Hepatocyte (in vitro differentiated cells): ENCODE data around the gene USP47. TPM values are rescaled to one million over a fixed set of nuclear protein-coding genes. Genes with fewer than 3 reads are reported as not detected.
A peak's percentile ranks its signal among the peaks of the same experiment; 100 is the strongest.

Experiments used
- DNase-seq: peaks from one replicate; pipeline ENCODE4 v3.0.0-alpha.2; 2016; ENCODE audit warnings: low spot score
- H2AFZ ChIP-seq: fragments of 200-600 bp; sonication (generic); 2 replicates; pipeline ENCODE4 v1.6.0; 2016; ENCODE audit warnings: antibody characterized with exemption, mild to moderate bottlenecking
- H3K27ac ChIP-seq: fragments of 200-600 bp; sonication (generic); 2 replicates; pipeline ENCODE4 v1.5.1; 2016; ENCODE audit warnings: mild to moderate bottlenecking
- H3K27me3 ChIP-seq: fragments of 200-600 bp; sonication (generic); 2 replicates; pipeline ENCODE4 v1.6.1; 2016
- H3K36me3 ChIP-seq: fragments of 200-600 bp; sonication (generic); replicated peaks from 2 replicates; pipeline ENCODE4 v1.5.1; 2016; ENCODE audit warnings: low read depth; ENCODE audit not compliant: insufficient read depth
- H3K4me1 ChIP-seq: fragments of 200-600 bp; sonication (generic); 2 replicates; pipeline ENCODE4 v1.5.1; 2016; ENCODE audit warnings: mild to moderate bottlenecking, moderate library complexity; ENCODE audit not compliant: insufficient read depth
- H3K4me2 ChIP-seq: fragments of 200-600 bp; sonication (generic); 2 replicates; pipeline ENCODE4 v1.6.0; 2016
- H3K4me3 ChIP-seq: fragments of 200-600 bp; sonication (generic); 2 replicates; pipeline ENCODE4 v1.5.1; 2016; ENCODE audit warnings: mild to moderate bottlenecking
- H3K79me2 ChIP-seq: fragments of 200-600 bp; sonication (generic); 2 replicates; pipeline ENCODE4 v1.6.0; 2017; ENCODE audit warnings: mild to moderate bottlenecking
- H3K9me2 ChIP-seq: fragments of 200-600 bp; sonication (generic); replicated peaks from 2 replicates; pipeline ENCODE4 v1.6.0; 2017; ENCODE audit warnings: mild to moderate bottlenecking; ENCODE audit not compliant: insufficient read depth
- H3K9me3 ChIP-seq: fragments of 200-600 bp; sonication (generic); 2 replicates; pipeline ENCODE4 v1.5.1; 2016; ENCODE audit warnings: low read depth, mild to moderate bottlenecking
- H4K20me1 ChIP-seq: fragments of 200-600 bp; sonication (generic); 2 replicates; pipeline ENCODE4 v1.6.0; 2016; ENCODE audit warnings: mild to moderate bottlenecking; ENCODE audit not compliant: insufficient read depth, poor library complexity, severe bottlenecking
- EZH2 ChIP-seq: fragments of 200-600 bp; sonication (generic); IDR thresholded peaks from 2 replicates; pipeline ENCODE4 v1.6.1; 2016; ENCODE audit warnings: antibody characterized with exemption, mild to moderate bottlenecking, borderline replicate concordance
- EZH2phosphoT487 ChIP-seq: fragments of 200-600 bp; sonication (generic); IDR thresholded peaks from one replicate; pipeline ENCODE4 v1.6.1; 2018; ENCODE audit warnings: antibody characterized with exemption, mild to moderate bottlenecking, low read depth, moderate library complexity; ENCODE audit not compliant: unreplicated experiment, severe bottlenecking
- WGBS: methylation state at CpG from one replicate; pipeline ENCODE4 v1.1.6; 2016; ENCODE audit warnings: low lambda C conversion rate; ENCODE audit errors: missing lambda C conversion rate; 5-methylcytosine and 5-hydroxymethylcytosine counted together
- polyA plus RNA-seq: library from polyadenylated mRNA; unstranded; fragments of >200 nt; fragmentation: Nextera tagmentation; extraction: Ambion mirVana; gene quantifications from 2 replicates; pipeline ENCODE4 v1.2.1, GENCODE V29; 2016
- total RNA-seq: library from RNA; depleted of rRNA; stranded (reverse); fragments of >200 nt; gene quantifications from 2 replicates; pipeline ENCODE4 v1.2.3, GENCODE V29; 2014
- TF ChIP-seq, protein P1 (sequence below): fragments of 200-600 bp; sonication (generic); IDR thresholded peaks from 2 replicates; pipeline ENCODE4 v1.5.1; 2016; ENCODE audit warnings: antibody characterized with exemption, mild to moderate bottlenecking; ENCODE audit not compliant: poor library complexity

The USP47 gene
- total and polyA plus RNA-seq, 2 experiments from 2014 or later: 34.0 to 76.9 TPM

DNA sequence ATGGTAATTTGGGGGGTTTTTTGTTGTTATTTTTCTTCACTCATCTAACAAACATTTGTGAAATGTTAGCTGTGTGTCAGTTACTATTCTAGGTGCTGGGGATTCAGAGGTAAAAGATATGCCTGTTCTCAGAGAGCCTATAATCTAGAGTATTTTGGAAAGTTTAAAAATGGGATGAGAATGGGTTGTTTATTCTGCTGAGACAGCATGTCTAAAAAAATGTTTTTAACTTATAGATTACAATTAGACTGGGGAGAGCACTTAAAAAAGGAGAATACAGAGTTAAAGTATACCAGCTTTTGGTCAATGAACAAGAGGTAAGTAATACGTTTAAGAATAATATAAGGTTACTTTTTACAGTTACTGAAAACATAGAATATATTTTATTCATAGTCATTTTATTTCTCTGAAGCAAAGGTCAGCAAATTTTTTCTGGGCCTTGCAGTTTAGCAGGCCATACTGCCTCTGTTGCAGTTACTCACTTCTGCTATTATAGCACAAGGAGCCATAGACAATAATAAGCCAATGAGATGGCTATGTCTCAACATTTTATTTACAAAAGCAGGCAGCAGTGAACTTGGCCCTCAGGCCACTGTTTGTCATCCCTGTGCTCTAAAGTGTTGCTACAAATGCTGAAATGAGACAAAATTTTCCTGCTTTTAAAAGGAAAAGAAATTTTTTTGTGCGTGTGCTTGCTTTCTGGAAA, 106.6 kb downstream of the USP47 start:
- H3K9me3 ChIP-seq: no peaks in the 10 kb centered on the region
- H3K4me3 ChIP-seq: no peak overlapping the region
- H3K36me3 ChIP-seq: peaks cover 4% of the 10 kb centered on the region
- no peaks in the 10 kb centered on the region for H3K79me2 ChIP-seq
- no peak overlapping the region for H3K4me2 ChIP-seq
- H3K27me3 ChIP-seq: no peaks in the 10 kb centered on the region
- no peaks in the 10 kb centered on the region for H3K9me2 ChIP-seq
- H4K20me1 ChIP-seq: no peaks in the 10 kb centered on the region
- DNase-seq: peak; percentile 32
- H3K4me1 ChIP-seq: peaks cover 19% of the 10 kb centered on the region
- TF ChIP-seq, protein P1, sequence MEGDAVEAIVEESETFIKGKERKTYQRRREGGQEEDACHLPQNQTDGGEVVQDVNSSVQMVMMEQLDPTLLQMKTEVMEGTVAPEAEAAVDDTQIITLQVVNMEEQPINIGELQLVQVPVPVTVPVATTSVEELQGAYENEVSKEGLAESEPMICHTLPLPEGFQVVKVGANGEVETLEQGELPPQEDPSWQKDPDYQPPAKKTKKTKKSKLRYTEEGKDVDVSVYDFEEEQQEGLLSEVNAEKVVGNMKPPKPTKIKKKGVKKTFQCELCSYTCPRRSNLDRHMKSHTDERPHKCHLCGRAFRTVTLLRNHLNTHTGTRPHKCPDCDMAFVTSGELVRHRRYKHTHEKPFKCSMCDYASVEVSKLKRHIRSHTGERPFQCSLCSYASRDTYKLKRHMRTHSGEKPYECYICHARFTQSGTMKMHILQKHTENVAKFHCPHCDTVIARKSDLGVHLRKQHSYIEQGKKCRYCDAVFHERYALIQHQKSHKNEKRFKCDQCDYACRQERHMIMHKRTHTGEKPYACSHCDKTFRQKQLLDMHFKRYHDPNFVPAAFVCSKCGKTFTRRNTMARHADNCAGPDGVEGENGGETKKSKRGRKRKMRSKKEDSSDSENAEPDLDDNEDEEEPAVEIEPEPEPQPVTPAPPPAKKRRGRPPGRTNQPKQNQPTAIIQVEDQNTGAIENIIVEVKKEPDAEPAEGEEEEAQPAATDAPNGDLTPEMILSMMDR: no peak
- TF ChIP-seq EZH2 (no peak), EZH2phosphoT487 (no peak)
- WGBS: 66% methylated on average over 2 of the region's 2 CpGs
- peak overlapping the region; percentile 53 for H3K27ac ChIP-seq
- no peak overlapping the region for H2AFZ ChIP-seq

DNA sequence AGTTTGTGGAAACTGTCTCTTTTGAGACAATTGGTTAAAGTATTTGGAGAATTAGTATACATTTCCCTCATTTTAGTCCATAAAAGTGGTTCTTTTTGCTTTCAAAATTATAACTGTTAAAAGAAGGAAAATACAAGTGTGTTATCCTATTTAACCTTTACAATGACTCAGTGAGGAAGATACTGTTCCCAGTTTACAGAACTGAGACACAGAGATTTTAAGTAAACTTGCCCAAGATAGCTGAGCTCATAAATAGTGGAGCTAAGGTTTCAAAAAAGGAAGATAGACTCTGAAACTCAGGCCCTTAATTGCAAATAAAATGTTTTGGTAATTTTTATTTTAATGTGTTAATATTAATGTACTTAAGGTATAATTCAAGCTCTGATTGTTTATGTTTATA, 107.7 kb downstream of the USP47 start:
- Histone ChIP-seq H3K4me2 (no peak overlapping the region), H3K9me2 (no peaks in the 10 kb centered on the region), H2AFZ (no peak overlapping the region), H3K79me2 (no peaks in the 10 kb centered on the region), H3K4me1 (peaks cover 19% of the 10 kb centered on the region), H3K9me3 (no peaks in the 10 kb centered on the region), H3K27me3 (no peaks in the 10 kb centered on the region), H3K4me3 (no peak overlapping the region), H3K36me3 (no peaks in the 10 kb centered on the region), H3K27ac (peak overlapping the region; percentile 53), H4K20me1 (no peaks in the 10 kb centered on the region)
- DNase-seq: no peak
- no peak for TF ChIP-seq EZH2
- no peak for TF ChIP-seq EZH2phosphoT487

DNA sequence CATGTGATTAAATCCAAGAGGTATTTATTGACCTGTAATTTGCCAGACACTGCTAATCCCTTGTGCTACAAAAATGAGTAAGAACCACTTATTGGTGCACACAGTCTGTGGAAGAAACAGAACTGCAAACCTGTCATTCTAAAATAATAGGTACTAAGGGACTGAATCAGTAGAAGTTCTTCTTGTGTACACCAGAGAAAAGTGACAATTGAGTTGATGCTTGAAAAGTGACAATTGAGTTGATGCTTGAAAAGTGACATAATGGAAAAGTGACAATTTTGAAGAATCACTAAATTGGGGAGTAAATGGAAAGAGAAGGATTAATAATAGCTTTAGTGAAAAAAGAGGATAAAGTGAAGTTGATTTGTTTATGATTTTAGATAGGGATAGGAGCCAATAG, 110.3 kb downstream of the USP47 start:
- Histone ChIP-seq H3K9me2 (no peaks in the 10 kb centered on the region), H3K4me2 (no peak overlapping the region), H3K36me3 (no peaks in the 10 kb centered on the region), H4K20me1 (no peaks in the 10 kb centered on the region), H3K9me3 (no peaks in the 10 kb centered on the region), H3K27me3 (no peaks in the 10 kb centered on the region), H3K4me1 (peaks cover 18% of the 10 kb centered on the region), H3K4me3 (no peak overlapping the region), H3K27ac (no peak overlapping the region), H2AFZ (no peak overlapping the region), H3K79me2 (no peaks in the 10 kb centered on the region)
- TF ChIP-seq EZH2phosphoT487: no peak
- TF ChIP-seq, protein P1: no peak
- no peak for TF ChIP-seq EZH2
- no peak for DNase-seq

DNA sequence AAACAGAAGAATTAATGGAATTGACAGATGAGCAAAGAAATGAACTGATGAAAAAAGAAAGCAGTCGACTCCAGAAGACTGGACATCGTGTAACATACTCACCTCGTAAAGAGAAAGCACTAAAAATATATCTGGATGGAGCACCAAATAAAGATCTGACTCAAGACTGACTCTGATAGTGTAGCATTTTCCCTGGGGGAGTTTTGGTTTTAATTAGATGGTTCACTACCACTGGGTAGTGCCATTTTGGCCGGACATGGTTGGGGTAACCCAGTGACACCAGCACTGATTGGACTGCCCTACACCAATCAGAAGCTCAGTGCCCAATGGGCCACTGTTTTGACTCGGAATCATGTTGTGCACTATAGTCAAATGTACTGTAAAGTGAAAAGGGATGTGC, 114.2 kb downstream of the USP47 start:
- no peak overlapping the region for H3K27ac ChIP-seq
- H3K79me2 ChIP-seq: no peaks in the 10 kb centered on the region
- H3K36me3 ChIP-seq: no peaks in the 10 kb centered on the region
- H3K9me2 ChIP-seq: no peaks in the 10 kb centered on the region
- DNase-seq: no peak
- no peak overlapping the region for H3K4me2 ChIP-seq
- 85% methylated on average over 5 of the region's 5 CpGs for WGBS
- no peaks in the 10 kb centered on the region for H3K9me3 ChIP-seq
- no peak overlapping the region for H3K4me3 ChIP-seq
- no peak overlapping the region for H2AFZ ChIP-seq
- no peaks in the 10 kb centered on the region for H4K20me1 ChIP-seq
- no peaks in the 10 kb centered on the region for H3K27me3 ChIP-seq
- no peaks in the 10 kb centered on the region for H3K4me1 ChIP-seq
- TF ChIP-seq EZH2phosphoT487: no peak
- TF ChIP-seq, protein P1: no peak
- TF ChIP-seq EZH2: no peak
